Endometrial microvascular endothelial cells (primary cell): ENCODE results near the gene KRTAP10-12. TPM values are rescaled to one million over a fixed set of nuclear protein-coding genes. Genes with fewer than 3 reads are reported as not detected.

Experiments used
- in situ Hi-C: cut with HindIII; loops from 2 replicates; pipeline ENCODE4 v1.10.0; 2017; ENCODE audit warnings: low sequenced_read_pairs, low pct_unique_long_range_greater_than_20kb; ENCODE audit errors: inconsistent ontology term
- total RNA-seq: library from RNA; depleted of rRNA; stranded (reverse); fragments of >200 nt; gene quantifications from one replicate; pipeline ENCODE4 v1.2.3, GENCODE V29; 2015; ENCODE audit errors: inconsistent ontology term

KRTAP10-12 gene
- total RNA-seq, 1 donor from 2014 or later = not detected

DNA sequence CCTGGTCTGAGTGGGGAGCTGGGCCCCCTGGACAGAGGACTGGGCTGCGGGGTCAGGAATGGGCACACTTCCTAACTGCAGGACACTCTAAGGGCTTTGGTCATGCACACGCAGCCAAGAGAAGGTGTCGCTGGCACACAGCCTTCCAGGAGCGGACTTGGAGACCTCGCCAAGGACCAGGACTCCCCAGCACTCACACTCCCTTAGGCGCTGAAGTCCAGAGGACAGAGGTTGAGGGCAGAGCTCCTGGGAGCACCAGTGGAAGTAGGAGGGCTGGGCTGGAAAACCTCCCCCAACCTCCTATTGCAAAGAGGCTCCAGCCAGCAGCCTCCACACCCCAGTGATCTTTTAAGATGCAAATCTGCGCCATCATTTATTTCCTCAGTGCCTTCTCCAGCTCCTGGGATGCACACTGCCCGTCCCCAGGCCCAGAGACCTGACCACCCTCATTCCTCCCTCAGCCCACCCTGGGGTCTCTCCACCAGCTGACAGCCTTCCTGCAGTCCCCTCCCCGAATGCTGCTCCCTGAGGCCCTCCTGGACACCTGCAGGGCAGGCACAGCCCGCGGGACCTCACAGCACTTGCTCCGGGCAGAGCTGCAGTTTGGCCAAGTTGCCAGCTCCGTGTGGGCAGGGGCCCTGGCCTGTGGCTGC is 11.4 kb downstream of the KRTAP10-12 start:
- in situ Hi-C loops = no loop called here

DNA sequence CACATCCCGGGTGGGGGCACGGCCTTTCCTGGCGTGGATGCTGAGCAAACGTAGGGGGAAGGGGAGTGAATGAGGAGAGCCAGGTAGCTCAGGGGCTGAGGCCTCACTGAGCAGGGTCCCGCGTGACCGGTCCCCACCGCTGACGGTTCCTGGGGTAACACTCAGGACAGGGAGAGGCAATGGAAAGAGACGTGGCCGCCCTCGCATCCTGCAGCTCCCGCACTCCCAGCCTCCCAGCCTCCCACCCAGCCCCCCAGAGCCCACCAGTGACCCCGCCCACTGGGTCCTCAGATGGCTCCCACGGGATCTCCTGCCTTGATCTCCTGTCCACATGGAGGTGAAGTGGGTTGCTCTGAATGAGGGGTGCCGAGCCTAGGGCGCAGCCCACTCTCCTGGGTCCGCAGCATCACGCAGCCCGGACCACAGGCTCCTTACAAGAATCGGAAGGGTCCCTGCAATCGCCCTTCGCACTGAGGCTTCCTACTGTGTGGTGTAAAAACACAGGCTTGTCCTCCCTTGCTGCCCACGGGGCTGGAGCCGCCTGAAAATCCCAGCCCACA is 12.0 kb downstream of the KRTAP10-12 start:
- in situ Hi-C loops = no loop called here

DNA sequence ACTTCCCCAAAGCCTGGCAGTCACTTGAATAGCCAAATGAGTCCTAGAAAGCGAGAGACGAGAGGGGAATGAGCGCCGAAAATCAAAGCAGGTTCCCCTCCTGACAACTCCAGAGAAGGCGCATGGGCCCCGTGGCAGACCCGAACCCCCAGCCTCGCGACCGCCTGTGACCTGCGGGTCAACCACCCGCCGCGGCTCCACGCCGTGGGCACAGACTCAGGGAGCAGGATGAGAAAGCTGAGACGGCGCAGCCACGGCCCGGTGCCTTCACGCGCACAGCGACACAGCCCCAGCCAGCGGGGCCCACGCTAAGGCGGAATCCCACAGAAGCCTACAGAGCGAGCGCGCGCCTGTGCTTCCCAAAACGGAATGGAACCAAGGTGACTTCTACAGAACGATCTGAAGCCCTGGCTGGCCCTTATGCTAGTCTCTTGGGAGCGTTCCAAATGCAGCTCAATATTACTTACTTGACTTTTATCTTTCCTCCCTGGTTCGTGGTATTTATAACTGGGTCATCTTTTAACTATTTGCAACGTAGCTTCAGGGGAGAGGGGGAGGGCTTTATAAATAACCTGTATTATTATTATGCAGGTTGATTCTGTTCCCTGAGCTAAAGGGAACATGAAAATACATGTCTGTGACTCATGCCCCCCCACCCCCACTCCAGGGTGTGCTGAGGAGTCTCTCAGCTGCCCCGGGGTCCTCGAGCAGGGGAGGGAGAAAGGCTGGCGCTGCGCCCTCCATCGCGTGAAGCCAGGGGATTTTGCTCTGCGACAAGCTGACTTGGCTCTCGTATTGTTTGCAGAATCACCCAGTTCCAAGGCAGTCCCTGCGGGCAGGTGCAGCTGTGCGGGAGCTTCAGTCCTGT is 12.7 kb downstream of the KRTAP10-12 start:
- in situ Hi-C loops = no loop called here

DNA sequence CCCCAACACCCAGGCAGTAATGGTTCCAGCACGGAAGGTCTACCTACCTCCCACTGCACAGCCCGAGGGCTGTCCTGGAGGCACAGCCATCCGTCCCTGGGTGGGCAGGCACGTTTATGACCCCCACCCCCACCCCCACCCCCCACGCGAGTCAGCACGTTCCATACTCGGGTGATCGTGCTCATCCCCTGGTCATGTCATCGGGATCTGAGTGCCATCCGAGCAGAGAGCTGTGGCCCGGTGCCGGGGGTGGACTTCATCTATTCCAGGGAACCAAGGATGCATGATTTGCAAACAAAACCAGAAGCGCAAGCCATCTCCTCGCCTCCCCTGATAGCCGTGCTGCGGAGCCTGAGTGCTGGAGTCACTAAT is 13.3 kb downstream of the KRTAP10-12 start:
- in situ Hi-C loops = no loop called here

DNA sequence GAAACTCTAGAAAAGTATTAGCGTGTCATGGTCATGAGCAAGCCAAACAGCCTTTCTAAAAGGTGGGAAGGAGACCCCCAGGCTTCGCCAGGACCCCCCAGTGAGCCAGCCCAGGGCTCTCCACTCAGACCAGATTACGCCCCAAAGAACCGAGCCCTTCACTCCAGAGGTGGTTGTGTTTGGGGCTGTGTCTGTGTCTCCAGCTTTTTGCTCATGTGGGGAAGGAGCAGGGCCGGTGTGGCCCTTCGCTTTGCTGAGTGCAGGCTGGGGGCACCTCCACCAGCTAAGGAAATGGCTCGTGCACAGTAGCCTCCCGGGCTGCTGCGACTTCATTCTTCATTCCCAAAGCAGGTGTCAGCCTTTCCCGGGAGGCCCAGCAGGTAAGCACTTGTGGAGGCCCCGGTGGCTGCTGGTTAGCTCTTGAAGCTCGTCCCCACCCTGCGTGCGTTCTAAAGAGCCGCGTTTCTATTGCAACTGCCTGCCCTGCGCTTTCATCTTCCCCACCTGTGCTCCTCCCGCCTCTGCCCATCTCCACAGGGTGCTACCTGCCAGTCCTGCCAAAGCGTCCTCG is 13.9 kb downstream of the KRTAP10-12 start:
- in situ Hi-C loops = no loop called here

DNA sequence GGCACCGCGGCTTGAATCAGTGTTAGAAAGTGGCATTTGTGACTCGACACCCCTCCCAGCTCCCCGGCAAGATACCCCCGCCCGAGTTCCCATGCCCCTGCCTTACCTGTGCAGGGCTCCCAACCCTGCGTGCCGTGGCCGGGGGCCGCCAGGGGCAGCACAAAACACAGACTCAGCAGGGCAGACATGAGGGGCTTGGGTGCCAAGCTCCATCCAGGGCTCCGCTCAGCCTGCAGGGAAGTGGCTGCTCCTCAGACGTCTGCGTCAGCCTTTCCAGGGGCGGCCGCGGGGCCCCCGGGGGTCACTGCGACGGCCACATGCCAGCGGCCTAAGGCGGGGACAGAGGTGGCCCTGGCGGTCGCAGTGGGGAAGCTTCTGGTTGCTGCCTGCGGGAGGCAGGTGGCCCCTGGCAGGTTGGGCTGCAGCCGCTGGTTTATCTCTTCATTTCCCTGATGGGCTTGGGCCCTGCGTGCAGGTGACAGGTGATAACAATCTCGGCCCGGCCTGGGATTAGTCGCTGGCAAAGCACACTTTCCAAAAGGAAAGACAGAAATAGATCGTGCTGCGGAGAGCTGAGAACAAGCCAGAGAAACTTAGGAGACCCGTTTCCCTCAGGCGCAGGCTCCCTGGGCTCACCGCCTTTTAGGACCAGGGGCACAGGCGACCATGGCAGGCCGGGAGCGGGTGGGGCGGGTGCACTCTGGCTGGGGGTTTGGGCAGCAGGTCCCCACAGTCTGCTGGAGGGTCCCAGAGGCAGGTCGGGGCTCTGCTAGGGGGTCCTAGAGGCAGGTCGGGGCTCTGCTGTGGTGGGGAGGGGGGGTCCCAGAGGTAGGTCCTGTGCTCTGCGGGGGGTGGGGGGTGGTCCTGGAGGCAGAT is 14.6 kb downstream of the KRTAP10-12 start, which contains the start of gene TSPEAR:
TSPEAR (minus strand) TSS at position 246 of the 876 bp plus-strand sequence; CDS start at position 188, 58 bp downstream.
- in situ Hi-C loops = no loop called here

DNA sequence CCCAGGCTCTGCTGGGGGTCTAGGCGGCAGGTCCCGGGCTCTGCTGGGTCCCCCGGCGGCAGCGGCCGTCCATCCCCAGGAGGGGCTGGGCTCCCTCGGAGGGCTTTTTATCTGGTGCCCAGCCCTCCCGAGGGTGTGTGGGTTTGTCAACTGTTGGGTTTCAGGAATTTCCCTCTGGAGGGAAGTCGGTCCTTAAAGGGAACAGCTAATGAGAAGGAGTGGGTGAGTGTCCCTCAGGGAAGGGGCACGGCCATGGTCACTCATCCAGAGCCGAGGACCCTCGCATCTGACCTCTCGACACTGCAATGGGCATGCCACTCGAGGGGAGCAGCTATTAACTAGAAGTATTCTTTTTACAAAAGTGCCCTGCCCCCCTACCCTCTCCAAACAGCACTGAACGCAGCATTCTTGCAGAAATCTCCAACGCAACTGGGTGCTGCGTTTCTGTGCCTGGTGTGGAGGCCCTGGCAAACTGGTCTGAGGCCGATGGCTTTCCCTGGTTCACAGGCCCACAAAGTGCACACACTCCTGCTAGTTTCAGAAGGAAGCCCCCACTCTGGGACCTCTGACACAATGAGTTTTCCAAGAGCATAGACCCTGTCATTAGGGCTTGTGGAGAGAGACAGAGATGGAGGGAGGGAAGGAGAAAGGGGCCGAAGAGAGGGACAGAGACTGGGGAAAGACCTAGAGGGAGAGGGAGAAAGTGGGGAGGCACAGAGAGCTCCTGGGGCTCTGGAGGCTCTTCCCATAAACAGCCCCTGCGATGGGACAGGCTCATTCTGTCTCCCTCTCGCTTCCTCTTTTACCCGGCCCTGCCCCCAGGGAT is 15.4 kb downstream of the KRTAP10-12 start:
- in situ Hi-C loops = no loop called here

DNA sequence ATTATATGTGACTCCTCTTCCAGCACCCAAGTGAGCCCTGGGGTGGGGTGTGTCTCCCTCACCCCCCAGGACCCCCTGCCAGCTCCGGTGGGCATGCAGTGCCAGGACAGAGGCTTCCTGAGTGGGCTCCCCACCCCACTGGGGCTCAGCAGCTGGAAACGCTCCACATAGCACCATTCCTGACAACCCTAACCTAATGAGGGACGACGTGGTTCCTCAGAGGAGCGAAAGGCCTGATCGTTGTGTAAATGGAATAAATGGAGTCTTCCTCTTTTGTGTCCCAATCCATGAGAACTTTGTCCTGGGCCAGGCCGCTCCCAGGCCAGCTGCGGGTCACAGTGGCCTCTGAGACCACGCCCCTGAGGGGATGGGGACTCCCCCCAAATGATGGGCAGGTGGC is 16.2 kb downstream of the KRTAP10-12 start:
- in situ Hi-C loops = no loop called here

DNA sequence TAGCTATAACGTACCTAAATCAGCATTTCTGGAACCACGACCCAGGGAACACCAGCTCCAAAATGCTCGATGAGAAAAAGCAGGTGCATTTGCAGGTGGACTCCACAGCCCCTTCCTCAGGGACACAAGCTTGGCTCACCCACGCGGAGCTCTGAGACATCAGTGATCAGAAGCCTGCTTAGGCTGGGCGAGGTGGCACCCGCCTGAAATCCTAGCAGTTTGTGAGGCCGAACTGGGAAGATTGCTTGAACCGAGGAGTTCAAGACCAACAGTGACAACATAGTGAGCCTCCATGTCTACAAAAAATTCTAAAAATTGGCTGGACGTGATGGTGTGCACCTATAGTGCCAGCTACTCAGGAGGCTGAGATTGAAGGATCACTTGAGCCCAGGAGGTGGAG is 16.9 kb downstream of the KRTAP10-12 start:
- in situ Hi-C loops = no loop called here

DNA sequence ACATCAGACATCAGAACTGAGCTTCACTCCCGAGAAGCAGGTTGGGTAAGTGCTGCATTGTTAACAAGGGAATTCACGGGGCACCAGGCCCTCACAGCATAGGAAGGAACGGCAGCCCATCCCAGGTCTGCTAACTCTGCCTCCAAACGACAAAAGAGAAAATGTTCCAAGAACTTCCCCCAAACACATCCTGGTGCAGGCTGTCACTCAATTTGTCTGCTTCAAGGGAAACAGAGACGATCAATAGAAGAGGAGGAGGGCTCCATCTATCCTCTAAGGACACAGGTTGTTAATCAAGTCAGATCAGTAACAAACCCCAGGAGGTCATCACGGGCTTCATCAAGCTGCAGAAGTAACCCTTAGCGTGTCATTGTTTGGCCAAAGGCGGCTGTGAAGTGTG is 17.9 kb downstream of the KRTAP10-12 start:
- in situ Hi-C loops = no loop called here

DNA sequence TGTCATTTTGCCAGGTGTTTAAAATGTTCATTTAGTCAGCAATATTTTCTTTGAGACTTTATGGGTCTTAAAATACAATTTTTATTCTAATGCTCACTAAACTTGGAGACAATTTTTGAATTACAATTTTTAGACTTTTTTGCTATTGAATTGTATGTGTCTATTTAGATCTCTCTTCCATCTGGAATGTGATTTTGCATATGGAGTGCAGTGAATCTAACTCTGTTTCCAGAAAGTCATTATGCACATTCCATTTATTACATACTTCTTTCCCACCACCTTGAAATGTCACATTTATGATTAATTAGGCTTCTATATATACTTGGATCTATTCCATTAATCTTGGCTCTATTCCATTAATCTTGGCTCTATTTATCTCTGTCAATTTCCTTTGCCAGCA is 20.0 kb downstream of the KRTAP10-12 start:
- in situ Hi-C loops = no loop called here

DNA sequence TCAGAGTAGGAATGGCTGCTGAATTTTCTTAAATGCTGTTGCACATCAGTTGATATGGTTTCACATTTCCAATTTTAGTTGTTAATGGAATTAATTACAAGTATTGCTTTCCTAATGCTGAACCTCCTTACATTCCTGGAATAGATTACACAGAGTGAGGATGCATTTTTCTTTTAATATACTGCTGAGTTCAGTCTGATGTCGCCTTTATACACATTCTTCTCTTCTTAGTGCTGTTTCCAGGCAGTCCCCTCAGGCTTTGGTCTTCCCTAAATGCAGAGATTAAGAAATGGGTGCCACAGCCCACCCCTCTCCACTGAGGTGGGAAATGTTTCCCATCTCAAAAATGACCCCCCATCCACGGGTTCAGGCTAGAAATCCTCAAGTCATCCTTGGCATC is 21.1 kb downstream of the KRTAP10-12 start:
- in situ Hi-C loops = no loop called here

DNA sequence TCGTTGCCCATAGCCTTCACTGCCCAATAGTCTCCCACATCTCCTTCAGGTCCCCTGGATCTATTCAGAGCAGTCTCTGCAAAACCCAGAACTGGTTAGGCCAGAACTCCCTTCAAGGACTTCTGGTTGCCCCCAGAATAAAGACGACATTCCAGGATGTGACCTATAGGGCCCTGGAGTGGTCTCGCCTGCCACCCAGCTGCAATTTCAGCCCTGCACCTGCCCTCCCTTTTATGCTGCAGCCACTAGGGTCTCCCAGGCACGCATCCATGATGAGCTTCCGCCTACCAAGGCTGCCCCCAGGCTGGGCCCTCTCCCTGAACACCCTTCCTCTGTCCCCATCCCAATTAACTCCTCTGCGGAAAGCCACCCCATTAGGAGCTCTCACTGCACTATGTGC is 21.6 kb downstream of the KRTAP10-12 start:
- in situ Hi-C loops = no loop called here

DNA sequence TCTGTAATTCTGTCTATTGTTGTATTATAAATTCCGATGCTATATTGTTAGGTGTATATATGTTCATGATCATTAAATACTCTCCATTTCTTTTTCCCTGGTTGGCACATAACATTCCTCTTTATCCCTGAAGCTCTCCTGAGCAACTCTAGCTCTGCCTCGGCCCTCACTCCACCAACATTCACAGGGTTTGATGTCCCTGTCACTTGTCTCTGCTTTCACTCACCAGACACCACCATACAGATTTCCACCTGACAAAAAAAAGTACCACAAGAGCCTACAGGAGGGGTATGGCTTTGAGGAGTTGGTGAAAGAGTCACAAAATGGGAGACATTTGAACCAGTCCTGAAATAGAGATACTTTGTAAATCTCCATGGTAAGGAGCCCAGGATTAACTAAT is 23.2 kb downstream of the KRTAP10-12 start:
- in situ Hi-C loops = no loop called here

DNA sequence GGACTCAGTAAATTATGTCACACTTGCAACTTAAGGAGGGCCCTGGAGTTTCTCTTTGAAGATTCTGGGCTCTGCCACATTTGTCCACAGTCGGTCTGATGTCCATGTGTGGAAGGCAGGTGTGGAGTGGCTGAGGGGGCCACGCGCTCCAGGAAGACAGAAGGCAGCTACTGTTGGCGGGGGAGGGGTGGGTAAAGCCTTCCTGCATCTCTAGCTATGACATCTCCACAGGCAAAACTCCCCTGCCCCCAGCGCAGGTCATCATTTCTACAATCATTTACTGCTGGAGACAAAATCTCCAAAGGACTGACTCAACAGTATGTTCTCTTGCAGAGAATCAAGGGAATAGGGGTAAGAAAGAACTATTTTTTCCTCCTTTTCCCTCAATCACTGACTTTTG is 25.8 kb downstream of the KRTAP10-12 start:
- in situ Hi-C loops = no loop called here

DNA sequence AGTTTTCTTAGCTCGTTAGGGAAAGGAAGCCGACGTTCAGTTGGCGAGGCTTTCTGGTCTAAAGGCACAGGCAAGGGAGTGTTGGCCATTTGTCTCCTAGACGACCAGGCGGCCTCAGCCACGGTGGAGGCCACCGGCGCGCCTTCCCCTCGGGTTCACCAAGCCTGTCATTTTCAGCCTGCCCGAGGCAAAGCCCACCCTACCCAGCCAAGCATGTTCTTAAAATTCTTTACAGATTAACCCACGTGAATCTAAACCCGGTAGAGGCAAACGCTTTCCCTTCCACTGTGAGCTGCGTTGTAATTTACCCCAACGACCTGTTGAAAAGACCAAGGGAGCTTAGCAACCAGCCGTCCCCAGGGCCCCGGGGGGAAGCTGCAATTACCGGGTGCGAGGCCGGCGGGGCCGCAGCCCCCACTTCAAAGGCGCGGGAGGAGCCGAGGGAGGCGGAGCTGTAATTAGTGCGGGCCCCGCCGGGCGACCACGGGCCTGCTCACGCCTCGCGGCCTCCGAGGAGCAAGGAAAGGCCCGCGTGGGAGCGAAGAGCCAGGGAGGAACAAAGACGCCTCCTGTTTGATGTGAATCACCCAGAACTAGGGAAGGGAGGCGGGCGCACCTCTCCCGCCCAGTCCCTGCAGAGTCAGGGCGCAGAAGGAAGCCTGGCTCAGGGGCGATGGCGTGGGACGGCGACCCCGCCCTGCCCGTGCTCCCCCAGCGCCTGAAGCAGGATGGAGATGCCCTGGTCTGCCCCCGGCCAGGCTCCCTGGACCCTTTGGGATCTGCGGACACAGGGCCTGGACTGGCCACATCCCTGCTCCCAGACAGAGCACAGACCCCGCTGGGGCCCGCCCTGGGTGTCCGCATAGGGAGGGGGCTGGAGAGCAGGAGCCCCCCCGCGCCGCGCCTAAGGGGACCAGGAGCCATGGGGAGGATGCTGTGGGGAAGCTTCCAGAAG is 26.5 kb downstream of the KRTAP10-12 start:
- in situ Hi-C loops = no loop called here

DNA sequence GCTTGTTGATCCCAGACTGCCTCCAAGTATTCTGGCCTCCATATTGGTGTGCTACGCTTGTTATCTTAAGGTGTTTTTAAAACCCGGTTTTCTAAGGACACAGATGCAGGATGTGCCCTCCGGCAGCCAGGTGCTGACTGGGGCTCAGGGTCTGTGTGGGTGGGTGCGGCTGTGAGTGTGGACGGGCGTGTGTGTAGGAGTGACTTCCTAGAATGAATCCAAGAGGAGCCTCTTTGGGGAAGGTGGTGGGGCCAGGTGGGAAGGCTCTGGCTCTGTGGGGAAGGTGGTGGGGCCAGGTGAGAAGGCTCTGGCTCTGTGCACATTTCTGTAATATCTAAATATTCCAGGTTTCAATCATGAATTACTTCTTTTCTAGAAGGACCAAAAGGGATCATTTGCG is 27.2 kb downstream of the KRTAP10-12 start:
- in situ Hi-C loops = no loop called here
